Naive B cell (primary cell): Measurements from ENCODE around the gene DDX47. TPM values are rescaled to one million over a fixed set of nuclear protein-coding genes. Genes with fewer than 3 reads are reported as not detected.
"Not testable (repeated sequence)": the region's sequence is repeated elsewhere in the genome, so short reads cannot be mapped to it uniquely, and the experiment has no call there.

ENCODE experiments used
- ATAC-seq, 2 donors: fragments of 150-1000 bp; cut with Tn5 transposase; 2 replicates each; pipeline ENCODE4 v1.10.0; 2021; ENCODE audit warnings: low read depth in 2 of 2, mild to moderate bottlenecking in 2 of 2, moderate library complexity in 2 of 2
- DNase-seq: peaks from one replicate; pipeline ENCODE4 v3.0.0; 2022
- H3K27ac Mint-ChIP-seq, 6 donors: one replicate each; pipeline ENCODE4 v1.8.0; 2020 to 2022; ENCODE audit warnings: mild to moderate bottlenecking in 6 of 6, mixed read lengths in 6 of 6, moderate library complexity in 5 of 6, inconsistent platforms in 2 of 6
- H3K27me3 Mint-ChIP-seq, 3 donors: one replicate each; pipeline ENCODE4 v1.8.0; 2021 to 2022; ENCODE audit warnings: mixed read lengths in 3 of 3, mild to moderate bottlenecking in 1 of 3
- H3K36me3 Mint-ChIP-seq, 2 donors: one replicate each; pipeline ENCODE4 v1.8.0; 2020 to 2022; ENCODE audit warnings: mixed read lengths in 2 of 2, inconsistent platforms in 1 of 2, mild to moderate bottlenecking in 1 of 2
- H3K4me1 Mint-ChIP-seq, 3 donors: one replicate each; pipeline ENCODE4 v1.8.0; 2020 to 2022; ENCODE audit warnings: mixed read lengths in 3 of 3, inconsistent platforms in 1 of 3, mild to moderate bottlenecking in 1 of 3, moderate library complexity in 1 of 3
- H3K4me3 Mint-ChIP-seq, 8 donors: one replicate each; pipeline ENCODE4 v1.8.0; 2020 to 2022; ENCODE audit warnings: mild to moderate bottlenecking in 8 of 8, mixed read lengths in 8 of 8, moderate library complexity in 8 of 8, inconsistent platforms in 2 of 8
- H3K9me3 Mint-ChIP-seq, 7 donors: one replicate each; pipeline ENCODE4 v1.8.0; 2020 to 2022; ENCODE audit warnings: mixed read lengths in 7 of 7, mild to moderate bottlenecking in 5 of 7, inconsistent platforms in 2 of 7, moderate library complexity in 1 of 7
- polyA plus RNA-seq, 6 donors: library from polyadenylated mRNA; unstranded; fragments of 300-500 nt; fragmentation: Illumina TruSeq; gene quantifications; one replicate each; pipeline ENCODE4 v1.2.3, GENCODE V29; 2021; ENCODE audit warnings: low read depth in 6 of 6

Gene DDX47
- polyA plus RNA-seq, 6 donors from 2014 or later, result 52.0 to 98.1 (median 78.2) TPM

DNA sequence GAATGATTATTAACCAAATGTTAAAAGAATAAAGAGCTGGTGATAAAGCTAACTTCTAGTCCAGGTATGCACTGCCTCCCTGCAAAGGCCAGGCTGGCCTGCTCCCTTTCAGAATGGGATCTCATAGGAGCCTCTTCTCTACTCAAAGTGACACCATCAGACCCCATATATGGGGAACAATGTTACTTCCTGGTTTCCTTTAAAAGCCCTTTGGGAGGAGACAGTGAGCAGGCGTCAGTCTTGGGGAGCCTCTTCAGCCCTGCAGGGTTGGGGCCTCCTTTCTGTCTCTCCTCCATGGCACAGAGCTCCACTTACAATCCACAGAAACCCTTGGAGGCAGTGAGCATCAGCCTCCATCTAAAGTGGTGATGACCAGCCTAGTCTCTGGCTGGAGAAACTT, 60.9 kb downstream of the DDX47 start:
- H3K4me1 Mint-ChIP-seq, result peaks cover 0 to 4% (median 0%) of the 10 kb centered on the region in 3 donors
- no peak overlapping the region for H3K27ac Mint-ChIP-seq
- DNase-seq, result no peak
- no peaks in the 10 kb centered on the region for H3K9me3 Mint-ChIP-seq
- no peaks in the 10 kb centered on the region for H3K27me3 Mint-ChIP-seq
- peaks cover 0 to 8% of the 10 kb centered on the region in 2 donors for H3K36me3 Mint-ChIP-seq
- no peak for ATAC-seq
- no peak overlapping the region for H3K4me3 Mint-ChIP-seq

DNA sequence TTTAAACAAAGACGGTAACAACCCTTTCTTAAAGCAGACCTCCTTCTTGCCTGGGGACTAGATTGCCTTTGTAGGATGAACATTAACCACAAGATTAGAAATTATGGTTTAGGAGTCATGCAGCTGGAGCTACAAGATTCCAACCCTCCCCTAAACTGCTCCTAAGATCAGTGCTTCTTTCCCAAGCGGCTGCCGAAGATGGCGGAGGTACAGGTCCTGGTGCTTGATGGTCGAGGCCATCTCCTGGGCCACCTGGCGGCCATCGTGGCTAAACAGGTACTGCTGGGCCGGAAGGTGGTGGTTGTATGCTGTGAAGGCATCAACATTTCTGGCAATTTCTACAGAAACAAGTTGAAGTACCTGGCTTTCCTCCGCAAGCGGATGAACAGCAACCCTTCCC, 62.2 kb downstream of the DDX47 start:
- H3K36me3 Mint-ChIP-seq, DNase-seq, H3K9me3 Mint-ChIP-seq, H3K4me3 Mint-ChIP-seq, H3K27me3 Mint-ChIP-seq, H3K27ac Mint-ChIP-seq, ATAC-seq, H3K4me1 Mint-ChIP-seq: not testable (repeated sequence)

DNA sequence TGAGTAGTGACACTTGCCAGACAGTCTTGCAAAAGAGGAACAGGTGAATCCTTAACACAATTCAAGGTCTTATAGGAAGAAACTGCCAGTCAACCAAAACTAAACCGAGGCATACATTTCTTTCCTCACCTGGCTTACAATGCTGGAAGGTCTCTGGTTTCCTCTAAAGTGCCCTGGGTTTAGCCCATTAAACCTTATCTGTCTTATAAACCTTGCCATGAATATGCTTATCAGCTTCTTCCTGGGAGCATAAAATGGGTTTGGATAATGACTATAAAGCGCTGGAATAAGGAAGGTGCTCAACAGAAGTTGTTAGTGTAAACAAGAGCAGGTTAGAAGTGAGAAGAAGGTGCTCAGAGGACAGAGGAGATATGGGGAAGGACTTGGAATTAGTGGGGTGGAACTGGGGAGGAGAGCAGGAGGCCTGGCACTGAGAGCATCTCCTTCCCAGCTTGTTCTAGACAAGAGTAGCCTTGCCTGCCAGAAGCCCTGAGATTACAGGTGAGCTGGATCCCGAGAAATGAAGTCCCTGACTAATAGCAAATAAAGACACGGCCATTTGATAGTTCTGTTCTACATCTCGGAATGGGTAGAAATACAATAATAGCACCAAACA, 64.1 kb downstream of the DDX47 start:
- Mint-ChIP-seq H3K4me3 (no peak overlapping the region), H3K36me3 (no peaks in the 10 kb centered on the region), H3K9me3 (no peaks in the 10 kb centered on the region), H3K27me3 (no peaks in the 10 kb centered on the region), H3K27ac (no peak overlapping the region), H3K4me1 (peaks cover 0 to 4% (median 0%) of the 10 kb centered on the region in 3 donors)
- DNase-seq (no peak), ATAC-seq (no peak)

DNA sequence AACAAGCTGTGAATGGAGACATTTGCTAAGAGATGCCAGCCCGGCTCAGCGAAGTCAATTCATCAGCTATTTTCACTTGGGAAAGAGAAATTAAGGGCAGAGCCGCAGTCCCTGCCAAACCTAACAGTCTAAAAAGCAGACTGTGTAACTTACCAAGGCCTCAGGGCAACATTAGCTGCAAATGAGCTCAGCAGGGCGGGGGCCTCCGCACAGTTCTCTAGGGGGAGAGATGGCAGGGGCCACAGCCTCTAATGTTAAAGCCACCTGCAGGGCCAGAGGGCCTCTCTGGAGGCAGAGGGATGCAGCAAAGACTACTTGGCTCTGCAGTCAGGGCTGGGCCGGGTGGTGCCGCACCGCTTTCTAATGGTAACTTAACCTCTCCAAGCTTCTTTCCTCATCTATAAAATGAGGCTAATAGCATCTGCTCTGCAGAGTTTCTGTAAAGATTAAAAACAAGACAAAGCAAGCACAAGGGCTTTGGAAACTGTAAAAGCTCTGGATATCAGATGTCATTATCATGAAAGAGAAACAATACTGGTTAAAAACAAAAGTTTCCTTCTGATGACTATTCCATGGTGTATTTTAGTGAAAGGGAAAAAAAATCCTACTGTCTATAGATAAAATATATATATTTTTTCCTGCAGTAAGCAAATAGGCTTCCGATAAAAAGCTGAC, 64.8 kb downstream of the DDX47 start:
- H3K4me1 Mint-ChIP-seq, result peaks cover 0 to 4% (median 0%) of the 10 kb centered on the region in 3 donors
- ATAC-seq (no peak), DNase-seq (no peak)
- H3K27me3 Mint-ChIP-seq, result no peaks in the 10 kb centered on the region
- no peak overlapping the region for H3K27ac Mint-ChIP-seq
- no peak overlapping the region for H3K4me3 Mint-ChIP-seq
- no peaks in the 10 kb centered on the region for H3K36me3 Mint-ChIP-seq
- no peaks in the 10 kb centered on the region for H3K9me3 Mint-ChIP-seq

Other genes with a start within 250 kb of the DDX47 start
- 10 to 100 TPM; 21.9 to 29.3 (median 25.6) TPM for gene CREBL2, start 201.5 kb upstream of the DDX47 start, polyA plus RNA-seq
- gene GPR19, start 117.2 kb upstream of the DDX47 start, polyA plus RNA-seq, result under 1 TPM in 3 of 6 donors, not detected in 3; 0.16 to 0.52 (median 0.30) TPM
- 10 to 100 TPM in 4 of 6 donors, 1 to 10 TPM in 2; 4.7 to 26.8 (median 14.5) TPM for gene CDKN1B, start 96.0 kb upstream of the DDX47 start, polyA plus RNA-seq
- gene APOLD1, start 27.7 kb upstream of the DDX47 start, polyA plus RNA-seq, result 1 to 10 TPM in 3 of 6 donors, under 1 TPM in 2, not detected in 1; 0.51 to 2.0 (median 1.1) TPM
- gene GPRC5A, start 78.2 kb downstream of the DDX47 start, polyA plus RNA-seq, result not detected
- under 1 TPM in 1 of 6 donors, not detected in 5; 0.32 TPM for gene GPRC5D, start 138.8 kb downstream of the DDX47 start, polyA plus RNA-seq
- 10 to 100 TPM; 20.2 to 37.3 (median 23.4) TPM for gene HEBP1, start 186.9 kb downstream of the DDX47 start, polyA plus RNA-seq
- gene FAM234B, start 231.0 kb downstream of the DDX47 start, polyA plus RNA-seq, result 1 to 10 TPM; 2.0 to 8.9 (median 6.2) TPM